LNCaP clone FGC (cell line): Measurements from ENCODE around the gene ZNF768.
"Not testable (repeated sequence)": the region's sequence is repeated elsewhere in the genome, so short reads cannot be mapped to it uniquely, and the experiment has no call there.

Experiments used
- DNase-seq: peaks from one replicate; pipeline ENCODE4 v3.0.0-alpha.2; 2011; ENCODE audit warnings: low read depth
- H3K4me3 ChIP-seq: 2 replicates; pipeline ENCODE4 v1.5.1; 2011; ENCODE audit warnings: mild to moderate bottlenecking, low read depth, low read length, control low read depth
- CTCF ChIP-seq: IDR thresholded peaks from 2 replicates; pipeline ENCODE4 v1.5.1; 2012; ENCODE audit warnings: mild to moderate bottlenecking; ENCODE audit not compliant: control insufficient read depth, insufficient read depth; ENCODE audit errors: extremely low read depth

The ZNF768 gene

GRCh38 chr16:30488764-30489605 lies 37.4 kb downstream of the ZNF768 start:
- TF ChIP-seq CTCF, result no peak
- H3K4me3 ChIP-seq, result no peak overlapping the region
- DNase-seq, result no peak

GRCh38 chr16:30485818-30486436 lies 40.4 kb downstream of the ZNF768 start:
- no peak for DNase-seq
- H3K4me3 ChIP-seq, result no peak overlapping the region
- TF ChIP-seq CTCF, result no peak

- TF ChIP-seq CTCF, result no peak
- no peak overlapping the region for H3K4me3 ChIP-seq
- DNase-seq, result no peak
Measured at GRCh38 chr16:30484887-30485286, 41.5 kb downstream of the ZNF768 start.

- DNase-seq, result no peak
- H3K4me3 ChIP-seq, result no peak overlapping the region
- no peak for TF ChIP-seq CTCF
Measured at GRCh38 chr16:30482366-30482765, 44.0 kb downstream of the ZNF768 start.

GRCh38 chr16:30481381-30481780 lies 45.0 kb downstream of the ZNF768 start:
- H3K4me3 ChIP-seq, result no peak overlapping the region
- DNase-seq, result no peak
- no peak for TF ChIP-seq CTCF

GRCh38 chr16:30478766-30479478 lies 47.4 kb downstream of the ZNF768 start:
- DNase-seq, result no peak
- H3K4me3 ChIP-seq, result no peak overlapping the region
- no peak for TF ChIP-seq CTCF

- not testable (repeated sequence) for DNase-seq
Measured at GRCh38 chr16:30477773-30478172, 48.6 kb downstream of the ZNF768 start.

More at GRCh38 chr16:30477773-30478172, 48.6 kb downstream of the ZNF768 start:
- not testable (repeated sequence) for H3K4me3 ChIP-seq
